Loucy (cell line): Measurements from ENCODE around the gene DGKI.

Experiments used
- H2AFZ ChIP-seq: fragments of 200-600 bp; sonication (generic); 2 replicates; pipeline ENCODE4 v1.6.0; 2016; ENCODE audit warnings: antibody characterized with exemption, mild to moderate bottlenecking, low read length, moderate library complexity
- H3F3A ChIP-seq: fragments of 200-600 bp; 2 replicates; pipeline ENCODE4 v1.6.0; 2016; ENCODE audit warnings: antibody characterized with exemption, low read depth, mild to moderate bottlenecking
- H3K27me3 ChIP-seq: fragments of 200-600 bp; sonication (generic); 2 replicates; pipeline ENCODE4 v1.6.1; 2014; ENCODE audit warnings: low read length, mild to moderate bottlenecking; ENCODE audit not compliant: insufficient read depth, poor library complexity, severe bottlenecking
- H3K36me3 ChIP-seq: fragments of 200-600 bp; sonication (generic); 2 replicates; pipeline ENCODE4 v1.6.1; 2016; ENCODE audit warnings: low read length; ENCODE audit not compliant: insufficient read depth
- H3K4me1 ChIP-seq: fragments of 200-600 bp; sonication (generic); 2 replicates; pipeline ENCODE4 v1.5.1; 2014; ENCODE audit warnings: low read length, mild to moderate bottlenecking; ENCODE audit not compliant: insufficient read depth, poor library complexity, severe bottlenecking
- H3K4me2 ChIP-seq: fragments of 200-600 bp; sonication (generic); 2 replicates; pipeline ENCODE4 v1.6.0; 2014; ENCODE audit warnings: antibody characterized with exemption, low read length, low read depth, mild to moderate bottlenecking; ENCODE audit not compliant: poor library complexity, severe bottlenecking
- H3K4me3 ChIP-seq: fragments of 200-600 bp; sonication (generic); 2 replicates; pipeline ENCODE4 v1.5.1; 2014; ENCODE audit warnings: low read length, mild to moderate bottlenecking, mixed read lengths; ENCODE audit not compliant: poor library complexity, severe bottlenecking
- H3K79me2 ChIP-seq: fragments of 200-600 bp; sonication (generic); 2 replicates; pipeline ENCODE4 v1.6.1; 2014; ENCODE audit warnings: low read length; ENCODE audit not compliant: insufficient read depth
- H3K9ac ChIP-seq: fragments of 200-600 bp; sonication (generic); 2 replicates; pipeline ENCODE4 v1.6.0; 2014; ENCODE audit warnings: mild to moderate bottlenecking, low read depth, low read length, moderate library complexity; ENCODE audit not compliant: poor library complexity, severe bottlenecking
- H3K9me2 ChIP-seq: fragments of 200-600 bp; sonication (generic); replicated peaks from 2 replicates; pipeline ENCODE4 v1.6.1; 2016; ENCODE audit warnings: low read depth, low read length, mixed read lengths
- H3K9me3 ChIP-seq: fragments of 200-600 bp; sonication (generic); 2 replicates; pipeline ENCODE4 v1.6.1; 2014; ENCODE audit warnings: mild to moderate bottlenecking, antibody characterized with exemption, low read length, low read depth; ENCODE audit not compliant: insufficient read depth
- H4K20me1 ChIP-seq: fragments of 200-600 bp; sonication (generic); 2 replicates; pipeline ENCODE4 v1.6.0; 2014; ENCODE audit warnings: antibody characterized with exemption, low read length, mild to moderate bottlenecking; ENCODE audit not compliant: insufficient read depth, poor library complexity, severe bottlenecking
- EZH2phosphoT487 ChIP-seq: fragments of 200-600 bp; IDR thresholded peaks from 2 replicates; pipeline ENCODE4 v1.6.1; 2018; ENCODE audit warnings: antibody characterized with exemption, mild to moderate bottlenecking, moderate library complexity, borderline replicate concordance
- TF ChIP-seq, protein P1 (sequence below): fragments of 200-600 bp; sonication (generic); conservative IDR thresholded peaks from 2 replicates; pipeline ENCODE4 v1.5.1; 2014; ENCODE audit warnings: mild to moderate bottlenecking, antibody characterized with exemption, low read length

The DGKI gene

DNA sequence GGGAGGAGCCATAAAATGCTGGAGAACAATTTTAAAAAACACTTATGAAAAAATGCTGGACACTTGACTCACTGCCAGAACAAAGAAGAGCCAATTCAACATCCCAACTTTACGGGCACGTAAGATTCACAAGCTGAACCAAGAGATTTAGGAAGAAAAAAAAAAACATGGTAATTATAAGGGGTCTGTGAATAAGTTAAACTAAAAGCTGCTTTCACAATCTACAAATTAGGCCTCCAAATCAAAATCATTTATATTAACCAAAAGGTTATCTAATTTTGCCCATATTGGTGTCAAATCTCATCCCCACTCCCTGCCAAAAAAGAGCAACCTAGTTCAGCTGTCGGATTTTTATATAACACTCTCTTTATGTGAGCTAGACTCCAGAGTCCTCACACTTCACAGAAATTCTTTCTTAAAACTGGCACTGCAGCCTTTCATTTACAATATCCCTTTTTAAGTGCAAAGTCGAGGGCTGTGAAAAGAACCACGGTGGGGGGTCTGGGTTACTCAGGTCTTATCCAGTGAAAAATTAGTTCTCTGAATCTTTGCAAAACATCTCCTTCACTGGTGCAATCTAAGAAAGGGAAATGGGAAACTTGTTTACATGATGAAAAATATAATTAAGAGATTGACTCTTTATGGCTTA lies 30.4 kb upstream of the DGKI start:
- Histone ChIP-seq H3F3A (no peaks in the 10 kb centered on the region), H3K9ac (no peak overlapping the region), H3K27me3 (no peaks in the 10 kb centered on the region), H2AFZ (no peak overlapping the region), H3K79me2 (no peaks in the 10 kb centered on the region), H3K9me3 (no peaks in the 10 kb centered on the region), H4K20me1 (no peaks in the 10 kb centered on the region), H3K4me2 (no peak overlapping the region), H3K4me1 (no peaks in the 10 kb centered on the region), H3K36me3 (peaks cover 78% of the 10 kb centered on the region), H3K4me3 (no peak overlapping the region), H3K9me2 (no peaks in the 10 kb centered on the region)
- no peak for TF ChIP-seq EZH2phosphoT487
- TF ChIP-seq, protein P1, sequence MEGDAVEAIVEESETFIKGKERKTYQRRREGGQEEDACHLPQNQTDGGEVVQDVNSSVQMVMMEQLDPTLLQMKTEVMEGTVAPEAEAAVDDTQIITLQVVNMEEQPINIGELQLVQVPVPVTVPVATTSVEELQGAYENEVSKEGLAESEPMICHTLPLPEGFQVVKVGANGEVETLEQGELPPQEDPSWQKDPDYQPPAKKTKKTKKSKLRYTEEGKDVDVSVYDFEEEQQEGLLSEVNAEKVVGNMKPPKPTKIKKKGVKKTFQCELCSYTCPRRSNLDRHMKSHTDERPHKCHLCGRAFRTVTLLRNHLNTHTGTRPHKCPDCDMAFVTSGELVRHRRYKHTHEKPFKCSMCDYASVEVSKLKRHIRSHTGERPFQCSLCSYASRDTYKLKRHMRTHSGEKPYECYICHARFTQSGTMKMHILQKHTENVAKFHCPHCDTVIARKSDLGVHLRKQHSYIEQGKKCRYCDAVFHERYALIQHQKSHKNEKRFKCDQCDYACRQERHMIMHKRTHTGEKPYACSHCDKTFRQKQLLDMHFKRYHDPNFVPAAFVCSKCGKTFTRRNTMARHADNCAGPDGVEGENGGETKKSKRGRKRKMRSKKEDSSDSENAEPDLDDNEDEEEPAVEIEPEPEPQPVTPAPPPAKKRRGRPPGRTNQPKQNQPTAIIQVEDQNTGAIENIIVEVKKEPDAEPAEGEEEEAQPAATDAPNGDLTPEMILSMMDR, result no peak

DNA sequence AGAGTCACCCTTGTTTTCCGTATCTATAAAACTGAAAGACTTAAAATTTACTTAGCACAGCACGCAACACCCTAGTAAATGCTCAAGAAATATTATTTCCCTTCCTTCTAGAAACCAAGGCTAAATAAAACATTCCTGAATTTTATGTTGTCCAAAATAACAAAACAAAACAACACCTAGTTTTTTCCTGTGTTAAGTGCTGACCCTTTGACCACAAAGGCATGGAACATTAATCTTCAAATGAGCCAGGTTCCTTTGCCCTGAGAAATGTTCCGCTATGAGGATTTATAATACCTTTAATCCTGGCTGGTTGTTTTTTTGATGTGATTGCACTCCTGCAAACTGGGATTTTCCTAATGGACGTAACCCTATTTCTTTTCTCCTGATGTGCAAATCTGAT lies 29.0 kb upstream of the DGKI start:
- no peak for TF ChIP-seq EZH2phosphoT487
- TF ChIP-seq, protein P1, result no peak
- no peak overlapping the region for H3K9ac ChIP-seq
- no peaks in the 10 kb centered on the region for H3K27me3 ChIP-seq
- no peaks in the 10 kb centered on the region for H3F3A ChIP-seq
- H3K4me3 ChIP-seq, result no peak overlapping the region
- no peak overlapping the region for H2AFZ ChIP-seq
- no peaks in the 10 kb centered on the region for H3K9me3 ChIP-seq
- H3K4me2 ChIP-seq, result no peak overlapping the region
- no peaks in the 10 kb centered on the region for H3K79me2 ChIP-seq
- no peaks in the 10 kb centered on the region for H3K9me2 ChIP-seq
- no peaks in the 10 kb centered on the region for H3K4me1 ChIP-seq
- no peaks in the 10 kb centered on the region for H4K20me1 ChIP-seq
- peaks cover 64% of the 10 kb centered on the region; the same call in 1 of the 2 replicates for H3K36me3 ChIP-seq

DNA sequence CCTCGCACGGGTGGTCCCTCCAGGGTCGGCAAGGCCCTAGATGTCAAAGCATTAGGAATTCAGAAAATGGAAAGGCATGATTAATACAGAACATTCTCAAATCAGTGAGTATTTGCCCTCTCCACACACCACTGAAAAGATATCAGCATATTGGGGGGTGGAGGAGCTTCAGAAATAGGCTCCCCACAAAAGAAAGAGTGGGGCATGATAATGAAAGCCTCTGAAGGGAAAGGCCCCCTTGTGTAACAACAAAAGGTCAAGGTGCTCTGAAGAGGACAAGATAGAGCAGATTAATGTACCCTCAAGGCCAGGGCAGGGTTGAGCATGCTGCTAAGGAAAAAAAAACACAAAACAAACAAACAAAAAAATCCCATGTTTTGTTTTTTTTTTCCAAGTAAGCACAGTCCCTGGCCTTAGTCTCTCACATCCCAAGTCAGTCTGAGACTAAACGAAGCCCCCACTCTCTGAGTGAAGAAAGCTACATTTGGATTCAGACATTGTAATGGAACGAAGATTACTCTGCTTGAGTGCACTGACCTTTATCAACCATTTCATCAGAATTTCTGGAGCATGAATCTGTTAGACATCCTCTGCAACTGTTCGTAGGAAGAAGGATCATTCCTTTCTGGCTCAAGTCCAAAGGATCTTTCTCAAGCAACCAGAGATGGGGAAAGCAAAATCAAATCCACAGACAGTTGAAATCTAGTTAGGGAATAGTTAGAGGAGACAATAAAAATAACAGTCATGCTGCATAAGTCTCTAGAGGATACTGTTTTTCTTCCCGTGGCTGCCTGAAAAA lies 27.4 kb upstream of the DGKI start:
- H3K4me3 ChIP-seq, result no peak overlapping the region
- H3K4me1 ChIP-seq, result no peaks in the 10 kb centered on the region
- H3F3A ChIP-seq, result no peaks in the 10 kb centered on the region
- TF ChIP-seq EZH2phosphoT487, result no peak
- TF ChIP-seq, protein P1, result no peak
- H4K20me1 ChIP-seq, result no peaks in the 10 kb centered on the region
- H3K36me3 ChIP-seq, result peaks cover 48% of the 10 kb centered on the region; the same call in 1 of the 2 replicates
- no peaks in the 10 kb centered on the region for H3K79me2 ChIP-seq
- H3K9me2 ChIP-seq, result no peaks in the 10 kb centered on the region
- no peaks in the 10 kb centered on the region for H3K9me3 ChIP-seq
- no peak overlapping the region for H2AFZ ChIP-seq
- no peaks in the 10 kb centered on the region for H3K27me3 ChIP-seq
- no peak overlapping the region for H3K4me2 ChIP-seq
- no peak overlapping the region for H3K9ac ChIP-seq
